Measurements from ENCODE around the gene FUT7.
"Not testable (repeated sequence)": the region's sequence is repeated elsewhere in the genome, so short reads cannot be mapped to it uniquely, and the experiment has no call there.

FUT7 gene

DNA sequence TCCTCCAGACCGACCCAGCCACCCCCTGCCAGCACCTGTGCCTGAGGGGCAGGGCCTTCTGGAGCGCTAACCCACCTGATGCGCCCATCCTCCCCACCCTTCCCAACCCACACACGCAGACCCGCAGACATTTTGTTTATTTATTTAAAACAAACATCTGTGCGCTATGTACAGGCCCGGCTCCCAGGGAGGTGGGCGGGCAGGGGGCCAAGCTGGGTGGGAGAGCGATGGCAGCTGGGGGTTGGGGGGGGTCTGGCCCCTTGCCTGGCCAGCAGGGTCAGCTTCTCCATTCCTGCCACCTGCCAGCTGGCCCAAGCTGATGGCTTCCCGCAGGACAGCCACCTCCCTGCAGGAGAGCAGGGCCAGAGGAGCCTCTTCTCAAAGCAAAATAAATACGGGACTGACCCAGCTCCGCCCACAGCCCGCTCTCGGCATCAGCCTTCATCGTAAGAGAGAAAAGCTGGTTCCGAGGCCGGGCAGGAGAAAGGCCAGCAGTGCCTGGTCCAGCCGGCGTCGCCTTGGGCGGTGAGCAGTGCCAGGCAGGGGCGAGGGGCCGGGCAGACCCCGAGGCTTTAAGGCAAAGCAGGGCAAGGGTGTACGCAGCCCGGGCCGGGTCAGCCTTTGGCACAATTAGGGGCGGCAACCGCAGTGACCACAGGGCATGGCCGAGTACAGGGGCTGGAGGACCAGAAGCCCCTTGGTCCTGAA lies 24.6 kb downstream of the FUT7 start:
- TF ChIP-seq, protein P1, sequence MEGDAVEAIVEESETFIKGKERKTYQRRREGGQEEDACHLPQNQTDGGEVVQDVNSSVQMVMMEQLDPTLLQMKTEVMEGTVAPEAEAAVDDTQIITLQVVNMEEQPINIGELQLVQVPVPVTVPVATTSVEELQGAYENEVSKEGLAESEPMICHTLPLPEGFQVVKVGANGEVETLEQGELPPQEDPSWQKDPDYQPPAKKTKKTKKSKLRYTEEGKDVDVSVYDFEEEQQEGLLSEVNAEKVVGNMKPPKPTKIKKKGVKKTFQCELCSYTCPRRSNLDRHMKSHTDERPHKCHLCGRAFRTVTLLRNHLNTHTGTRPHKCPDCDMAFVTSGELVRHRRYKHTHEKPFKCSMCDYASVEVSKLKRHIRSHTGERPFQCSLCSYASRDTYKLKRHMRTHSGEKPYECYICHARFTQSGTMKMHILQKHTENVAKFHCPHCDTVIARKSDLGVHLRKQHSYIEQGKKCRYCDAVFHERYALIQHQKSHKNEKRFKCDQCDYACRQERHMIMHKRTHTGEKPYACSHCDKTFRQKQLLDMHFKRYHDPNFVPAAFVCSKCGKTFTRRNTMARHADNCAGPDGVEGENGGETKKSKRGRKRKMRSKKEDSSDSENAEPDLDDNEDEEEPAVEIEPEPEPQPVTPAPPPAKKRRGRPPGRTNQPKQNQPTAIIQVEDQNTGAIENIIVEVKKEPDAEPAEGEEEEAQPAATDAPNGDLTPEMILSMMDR (IDR thresholded peaks at IDR 0.05; ENCODE audit: low read depth, low read length), result no peak
- H3K4me3 ChIP-seq (ENCODE audit: low read depth, low read length), result no peak overlapping the region

- TF ChIP-seq, protein P1 (IDR thresholded peaks at IDR 0.05; ENCODE audit: low read depth, low read length), result no peak
- no peak overlapping the region for H3K4me3 ChIP-seq (ENCODE audit: low read depth, low read length)
Measured at GRCh38 chr9:137006116-137007003, 25.5 kb downstream of the FUT7 start.

DNA sequence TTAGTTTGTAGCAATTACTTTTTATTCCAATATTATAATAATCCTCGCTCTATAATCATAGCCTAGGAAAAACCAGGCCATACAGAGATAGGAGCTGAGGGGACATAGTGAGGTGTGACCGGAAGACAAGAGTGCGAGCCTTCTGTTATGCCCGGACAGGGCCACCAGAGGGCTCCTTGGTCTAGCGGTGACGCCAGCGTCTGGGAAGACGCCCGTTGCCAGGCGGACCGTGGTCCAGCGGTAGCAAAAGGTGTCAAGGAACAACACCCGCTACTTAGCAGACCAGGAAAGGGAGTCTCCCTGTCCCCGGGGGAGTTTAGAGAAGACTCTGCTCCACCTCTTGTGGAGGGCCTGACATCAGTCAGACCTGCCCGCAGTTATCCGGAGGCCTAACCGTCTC lies 27.6 kb downstream of the FUT7 start:
- not testable (repeated sequence) for H3K4me3 ChIP-seq (ENCODE audit: low read depth, low read length)
- TF ChIP-seq, protein P1 (IDR thresholded peaks at IDR 0.05; ENCODE audit: low read depth, low read length), result peak; percentile 33; the same call in 1 of the 2 replicates

DNA sequence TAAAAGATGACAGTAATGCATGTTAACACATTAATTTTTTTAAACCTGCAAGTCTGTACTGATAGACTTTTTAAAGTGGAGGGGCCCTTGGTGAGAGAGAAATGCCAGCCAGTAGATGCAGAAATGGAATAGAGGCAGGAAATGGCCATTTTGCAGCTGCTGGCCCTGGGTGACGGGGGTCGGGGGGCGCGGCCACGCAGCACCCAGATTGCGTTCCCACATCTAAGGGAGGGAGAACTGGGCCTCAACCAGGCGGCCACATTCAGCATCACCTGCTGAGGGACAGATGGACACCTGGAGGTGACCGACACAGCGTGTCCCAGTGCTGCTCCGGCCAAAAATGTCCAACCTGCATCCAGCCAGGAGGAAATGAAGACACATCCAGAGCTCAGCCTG lies 29.2 kb downstream of the FUT7 start:
- TF ChIP-seq, protein P1 (IDR thresholded peaks at IDR 0.05; ENCODE audit: low read depth, low read length), result no peak
- H3K4me3 ChIP-seq (ENCODE audit: low read depth, low read length), result no peak overlapping the region

GRCh38 chr9:137001857-137002645 lies 29.8 kb downstream of the FUT7 start:
- TF ChIP-seq, protein P1 (IDR thresholded peaks at IDR 0.05; ENCODE audit: low read depth, low read length), result no peak
- H3K4me3 ChIP-seq (ENCODE audit: low read depth, low read length), result no peak overlapping the region

GRCh38 chr9:137000177-137000930 lies 31.5 kb downstream of the FUT7 start:
- TF ChIP-seq, protein P1 (IDR thresholded peaks at IDR 0.05; ENCODE audit: low read depth, low read length), result no peak
- H3K4me3 ChIP-seq (ENCODE audit: low read depth, low read length), result no peak overlapping the region

Measured in WI38 (cell line).